ENCODE data around the gene DDX27.

Gene DDX27

GRCh38 chr20:49267327-49267726, 48.1 kb downstream of the DDX27 start:
- no peak for TF ChIP-seq CTCF (IDR thresholded peaks at IDR 0.05; ENCODE audit: extremely low read depth, missing control alignments)
- peak; percentile 36 for DNase-seq (ENCODE audit: low spot score)

- TF ChIP-seq CTCF (IDR thresholded peaks at IDR 0.05; ENCODE audit: extremely low read depth, missing control alignments), result no peak
- no peak for DNase-seq (ENCODE audit: low spot score)
These were observed 49.6 kb downstream of the DDX27 start for GRCh38 chr20:49268600-49269365.

GRCh38 chr20:49270177-49270576, 51.0 kb downstream of the DDX27 start:
- no peak for DNase-seq (ENCODE audit: low spot score)
- no peak for TF ChIP-seq CTCF (IDR thresholded peaks at IDR 0.05; ENCODE audit: extremely low read depth, missing control alignments)

GRCh38 chr20:49270736-49271135, 51.5 kb downstream of the DDX27 start:
- no peak for DNase-seq (ENCODE audit: low spot score)
- TF ChIP-seq CTCF (IDR thresholded peaks at IDR 0.05; ENCODE audit: extremely low read depth, missing control alignments), result no peak

GRCh38 chr20:49272654-49273053, 53.4 kb downstream of the DDX27 start:
- peak; percentile 39 for DNase-seq (ENCODE audit: low spot score)
- no peak for TF ChIP-seq CTCF (IDR thresholded peaks at IDR 0.05; ENCODE audit: extremely low read depth, missing control alignments)

GRCh38 chr20:49273696-49274277, 54.6 kb downstream of the DDX27 start:
- DNase-seq (ENCODE audit: low spot score), result no peak
- no peak for TF ChIP-seq CTCF (IDR thresholded peaks at IDR 0.05; ENCODE audit: extremely low read depth, missing control alignments)

GRCh38 chr20:49275216-49275615, 56.0 kb downstream of the DDX27 start:
- no peak for TF ChIP-seq CTCF (IDR thresholded peaks at IDR 0.05; ENCODE audit: extremely low read depth, missing control alignments)
- no peak for DNase-seq (ENCODE audit: low spot score)

All from GM20000 (cell line).